Stimulated activated CD8-positive, alpha-beta memory T cell treated with anti-CD3 and anti-CD28 coated beads, Interleukin-4, amount 100 ng/mL, for 48 hours (primary cell): ENCODE measurements around the gene ZFAND6.
"Not testable (repeated sequence)": the region's sequence is repeated elsewhere in the genome, so short reads cannot be mapped to it uniquely, and the experiment has no call there.

Source experiments
- DNase-seq: peaks from one replicate; pipeline ENCODE4 v3.0.0-alpha.2; 2020

The ZFAND6 gene

GRCh38 chr15:80099662-80100061, 40.2 kb downstream of the ZFAND6 start:
- not testable (repeated sequence) for DNase-seq

- no peak for DNase-seq
Observed at GRCh38 chr15:80100247-80100646, 40.8 kb downstream of the ZFAND6 start.

GRCh38 chr15:80105193-80105592, 45.7 kb downstream of the ZFAND6 start:
- DNase-seq, result no peak

GRCh38 chr15:80105595-80105994, 46.1 kb downstream of the ZFAND6 start:
- no peak for DNase-seq

- DNase-seq, result no peak
Observed at GRCh38 chr15:80106051-80106450, 46.6 kb downstream of the ZFAND6 start.

- DNase-seq, result no peak
Observed at GRCh38 chr15:80107204-80107603, 47.7 kb downstream of the ZFAND6 start.

- DNase-seq, result no peak
Observed at GRCh38 chr15:80107774-80108173, 48.3 kb downstream of the ZFAND6 start.

GRCh38 chr15:80109388-80109787, 49.9 kb downstream of the ZFAND6 start:
- no peak for DNase-seq

GRCh38 chr15:80110920-80111319, 51.4 kb downstream of the ZFAND6 start:
- no peak for DNase-seq

- no peak for DNase-seq
Observed at GRCh38 chr15:80114114-80114513, 54.6 kb downstream of the ZFAND6 start.

- DNase-seq, result no peak
Observed at GRCh38 chr15:80115021-80115420, 55.5 kb downstream of the ZFAND6 start.

- DNase-seq, result no peak
Observed at GRCh38 chr15:80118956-80119355, 59.5 kb downstream of the ZFAND6 start.

- no peak for DNase-seq
Observed at GRCh38 chr15:80120636-80121035, 61.2 kb downstream of the ZFAND6 start.

- no peak for DNase-seq
Observed at GRCh38 chr15:80121546-80121945, 62.1 kb downstream of the ZFAND6 start.

GRCh38 chr15:80123034-80123433, 63.6 kb downstream of the ZFAND6 start:
- DNase-seq, result no peak

GRCh38 chr15:80127253-80127652, 67.8 kb downstream of the ZFAND6 start:
- not testable (repeated sequence) for DNase-seq

- no peak for DNase-seq
Observed at GRCh38 chr15:80127911-80128310, 68.4 kb downstream of the ZFAND6 start.

- no peak for DNase-seq
Observed at GRCh38 chr15:80132382-80132781, 72.9 kb downstream of the ZFAND6 start.

- DNase-seq, result no peak
Observed at GRCh38 chr15:80136854-80137253, 77.4 kb downstream of the ZFAND6 start.

- DNase-seq, result no peak
Observed at GRCh38 chr15:80138961-80139360, 79.5 kb downstream of the ZFAND6 start.

- no peak for DNase-seq
Observed at GRCh38 chr15:80140909-80141308, 81.4 kb downstream of the ZFAND6 start.

GRCh38 chr15:80141916-80142598, 82.6 kb downstream of the ZFAND6 start:
- DNase-seq, result no peak

- DNase-seq, result no peak
Observed at GRCh38 chr15:80142646-80143045, 83.2 kb downstream of the ZFAND6 start.

GRCh38 chr15:80151148-80151547, 91.7 kb downstream of the ZFAND6 start:
- DNase-seq, result no peak

- no peak for DNase-seq
Observed at GRCh38 chr15:80151576-80151975, 92.1 kb downstream of the ZFAND6 start.
